GM19455 (cell line): ENCODE data around the gene PTPRG.

Experiments
- ATAC-seq: cut with Tn5 transposase; IDR thresholded peaks from one replicate; pipeline ENCODE4 v1.9.1; 2021; ENCODE audit not compliant: unreplicated experiment

PTPRG gene

GRCh38 chr3:61983479-61983878, 422.1 kb downstream of the PTPRG start:
- no peak for ATAC-seq

- no peak for ATAC-seq
These were observed 423.6 kb downstream of the PTPRG start for GRCh38 chr3:61985020-61985419.

- no peak for ATAC-seq
These were observed 425.1 kb downstream of the PTPRG start for GRCh38 chr3:61986473-61986872.

- no peak for ATAC-seq
These were observed 428.3 kb downstream of the PTPRG start for GRCh38 chr3:61989681-61990080.

- no peak for ATAC-seq
These were observed 429.1 kb downstream of the PTPRG start for GRCh38 chr3:61990327-61991027.

GRCh38 chr3:61991706-61992105, 430.3 kb downstream of the PTPRG start:
- ATAC-seq, result no peak

GRCh38 chr3:61996366-61996765, 435.0 kb downstream of the PTPRG start:
- ATAC-seq, result no peak

GRCh38 chr3:61997101-61997500, 435.7 kb downstream of the PTPRG start:
- no peak for ATAC-seq

- ATAC-seq, result no peak
These were observed 442.5 kb downstream of the PTPRG start for GRCh38 chr3:62003835-62004234.

- ATAC-seq, result no peak
These were observed 445.7 kb downstream of the PTPRG start for GRCh38 chr3:62007036-62007435.

GRCh38 chr3:62010989-62011388, 449.6 kb downstream of the PTPRG start:
- ATAC-seq, result no peak

- ATAC-seq, result no peak
These were observed 450.3 kb downstream of the PTPRG start for GRCh38 chr3:62011666-62012065.

GRCh38 chr3:62013951-62014350, 452.6 kb downstream of the PTPRG start:
- no peak for ATAC-seq

- no peak for ATAC-seq
These were observed 453.7 kb downstream of the PTPRG start for GRCh38 chr3:62015111-62015510.

- ATAC-seq, result no peak
These were observed 458.5 kb downstream of the PTPRG start for GRCh38 chr3:62019906-62020305.

GRCh38 chr3:62020706-62021105, 459.3 kb downstream of the PTPRG start:
- ATAC-seq, result no peak

GRCh38 chr3:62022312-62022711, 460.9 kb downstream of the PTPRG start:
- ATAC-seq, result no peak

GRCh38 chr3:62024882-62025281, 463.5 kb downstream of the PTPRG start:
- ATAC-seq, result no peak

GRCh38 chr3:62025913-62026312, 464.5 kb downstream of the PTPRG start:
- ATAC-seq, result no peak

GRCh38 chr3:62027241-62027640, 465.9 kb downstream of the PTPRG start:
- no peak for ATAC-seq

GRCh38 chr3:62027796-62028195, 466.4 kb downstream of the PTPRG start:
- no peak for ATAC-seq

- ATAC-seq, result no peak
These were observed 466.9 kb downstream of the PTPRG start for GRCh38 chr3:62028236-62028635.

GRCh38 chr3:62032738-62033137, 471.4 kb downstream of the PTPRG start:
- ATAC-seq, result no peak
